Neural cell (in vitro differentiated cells): ENCODE results near the gene CROCC.
"Not testable (repeated sequence)": the region's sequence is repeated elsewhere in the genome, so short reads cannot be mapped to it uniquely, and the experiment has no call there.

Experiments
- EZH2 ChIP-seq: fragments of 200-600, 300-800 bp; shearing (Covaris generic), sonication (generic); IDR thresholded peaks from 2 replicates; pipeline ENCODE4 v1.6.1; 2014; ENCODE audit warnings: antibody characterized with exemption, low read length, borderline replicate concordance, mild to moderate bottlenecking; ENCODE audit not compliant: insufficient read depth, poor library complexity, severe bottlenecking
- MXI1 ChIP-seq: fragments of 450-650 bp; conservative IDR thresholded peaks from 2 replicates; pipeline ENCODE4 v1.6.1; 2014; ENCODE audit warnings: antibody characterized with exemption, mild to moderate bottlenecking; ENCODE audit not compliant: poor library complexity, severe bottlenecking
- SMC3 ChIP-seq: fragments of 450-650 bp; conservative IDR thresholded peaks from 2 replicates; pipeline ENCODE4 v1.6.1; 2014; ENCODE audit warnings: antibody characterized with exemption, mild to moderate bottlenecking, moderate library complexity; ENCODE audit not compliant: poor library complexity
- TAF1 ChIP-seq: IDR thresholded peaks from 2 replicates; pipeline ENCODE4 v1.6.1; 2012; ENCODE audit warnings: low read depth
- TF ChIP-seq, protein P1 (sequence below): fragments of 450-650 bp; IDR thresholded peaks from 2 replicates; pipeline ENCODE4 v1.5.1; 2014; ENCODE audit warnings: antibody characterized with exemption, mild to moderate bottlenecking, moderate library complexity; ENCODE audit not compliant: poor library complexity, severe bottlenecking
- TF ChIP-seq, protein P2 (sequence below): IDR thresholded peaks from 2 replicates; pipeline ENCODE4 v1.6.1; 2012; ENCODE audit warnings: borderline replicate concordance

DNA sequence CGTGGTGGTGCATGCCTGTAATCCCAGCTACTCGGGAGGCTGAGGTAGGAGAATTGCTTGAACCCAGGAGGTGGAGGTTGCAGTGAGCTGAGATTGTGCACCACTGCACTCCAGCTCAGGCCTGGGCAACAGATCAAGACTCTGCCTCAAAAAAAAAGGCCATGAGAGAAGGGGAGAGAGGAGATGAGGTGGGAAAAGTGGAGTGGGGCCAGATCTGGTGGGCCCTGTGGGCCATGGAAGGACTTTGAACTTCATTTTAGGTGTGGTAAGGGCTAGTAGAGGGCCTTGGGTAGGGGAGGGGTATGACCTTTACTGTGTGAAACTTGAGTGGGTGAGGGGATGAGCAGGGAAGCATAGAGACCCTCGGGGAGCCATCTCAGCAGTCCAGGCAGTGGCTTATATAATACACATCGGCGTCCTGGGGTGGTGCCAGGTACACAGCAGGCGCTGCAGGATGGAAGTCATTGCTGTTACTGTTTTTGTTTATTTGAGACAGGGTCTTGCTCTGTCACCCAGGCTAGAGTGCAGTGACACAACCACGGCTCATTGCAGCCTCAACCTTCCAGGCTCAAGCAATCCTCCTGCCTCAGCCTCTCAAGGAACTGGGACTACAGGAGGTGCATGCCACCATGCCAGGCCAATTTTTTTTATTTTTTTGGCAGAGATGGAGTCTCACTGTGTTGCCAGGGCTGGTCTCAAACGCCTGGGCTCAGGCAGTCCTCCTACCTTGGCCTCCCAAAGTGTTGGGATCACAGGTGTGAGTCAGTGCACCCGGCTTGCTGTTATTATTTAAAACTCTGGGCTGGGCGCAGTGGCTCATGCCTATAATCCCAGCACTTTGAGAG, 5.5 kb upstream of the CROCC start:
- TF ChIP-seq TAF1, MXI1, SMC3, EZH2: not testable (repeated sequence)
- TF ChIP-seq, protein P1, sequence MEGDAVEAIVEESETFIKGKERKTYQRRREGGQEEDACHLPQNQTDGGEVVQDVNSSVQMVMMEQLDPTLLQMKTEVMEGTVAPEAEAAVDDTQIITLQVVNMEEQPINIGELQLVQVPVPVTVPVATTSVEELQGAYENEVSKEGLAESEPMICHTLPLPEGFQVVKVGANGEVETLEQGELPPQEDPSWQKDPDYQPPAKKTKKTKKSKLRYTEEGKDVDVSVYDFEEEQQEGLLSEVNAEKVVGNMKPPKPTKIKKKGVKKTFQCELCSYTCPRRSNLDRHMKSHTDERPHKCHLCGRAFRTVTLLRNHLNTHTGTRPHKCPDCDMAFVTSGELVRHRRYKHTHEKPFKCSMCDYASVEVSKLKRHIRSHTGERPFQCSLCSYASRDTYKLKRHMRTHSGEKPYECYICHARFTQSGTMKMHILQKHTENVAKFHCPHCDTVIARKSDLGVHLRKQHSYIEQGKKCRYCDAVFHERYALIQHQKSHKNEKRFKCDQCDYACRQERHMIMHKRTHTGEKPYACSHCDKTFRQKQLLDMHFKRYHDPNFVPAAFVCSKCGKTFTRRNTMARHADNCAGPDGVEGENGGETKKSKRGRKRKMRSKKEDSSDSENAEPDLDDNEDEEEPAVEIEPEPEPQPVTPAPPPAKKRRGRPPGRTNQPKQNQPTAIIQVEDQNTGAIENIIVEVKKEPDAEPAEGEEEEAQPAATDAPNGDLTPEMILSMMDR = not testable (repeated sequence)
- TF ChIP-seq, protein P2, sequence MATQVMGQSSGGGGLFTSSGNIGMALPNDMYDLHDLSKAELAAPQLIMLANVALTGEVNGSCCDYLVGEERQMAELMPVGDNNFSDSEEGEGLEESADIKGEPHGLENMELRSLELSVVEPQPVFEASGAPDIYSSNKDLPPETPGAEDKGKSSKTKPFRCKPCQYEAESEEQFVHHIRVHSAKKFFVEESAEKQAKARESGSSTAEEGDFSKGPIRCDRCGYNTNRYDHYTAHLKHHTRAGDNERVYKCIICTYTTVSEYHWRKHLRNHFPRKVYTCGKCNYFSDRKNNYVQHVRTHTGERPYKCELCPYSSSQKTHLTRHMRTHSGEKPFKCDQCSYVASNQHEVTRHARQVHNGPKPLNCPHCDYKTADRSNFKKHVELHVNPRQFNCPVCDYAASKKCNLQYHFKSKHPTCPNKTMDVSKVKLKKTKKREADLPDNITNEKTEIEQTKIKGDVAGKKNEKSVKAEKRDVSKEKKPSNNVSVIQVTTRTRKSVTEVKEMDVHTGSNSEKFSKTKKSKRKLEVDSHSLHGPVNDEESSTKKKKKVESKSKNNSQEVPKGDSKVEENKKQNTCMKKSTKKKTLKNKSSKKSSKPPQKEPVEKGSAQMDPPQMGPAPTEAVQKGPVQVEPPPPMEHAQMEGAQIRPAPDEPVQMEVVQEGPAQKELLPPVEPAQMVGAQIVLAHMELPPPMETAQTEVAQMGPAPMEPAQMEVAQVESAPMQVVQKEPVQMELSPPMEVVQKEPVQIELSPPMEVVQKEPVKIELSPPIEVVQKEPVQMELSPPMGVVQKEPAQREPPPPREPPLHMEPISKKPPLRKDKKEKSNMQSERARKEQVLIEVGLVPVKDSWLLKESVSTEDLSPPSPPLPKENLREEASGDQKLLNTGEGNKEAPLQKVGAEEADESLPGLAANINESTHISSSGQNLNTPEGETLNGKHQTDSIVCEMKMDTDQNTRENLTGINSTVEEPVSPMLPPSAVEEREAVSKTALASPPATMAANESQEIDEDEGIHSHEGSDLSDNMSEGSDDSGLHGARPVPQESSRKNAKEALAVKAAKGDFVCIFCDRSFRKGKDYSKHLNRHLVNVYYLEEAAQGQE = not testable (repeated sequence)
